ENCODE measurements around the gene OLFML2A. TPM values are rescaled to one million over a fixed set of nuclear protein-coding genes. Genes with fewer than 3 reads are reported as not detected.
"Not testable (repeated sequence)": the region's sequence is repeated elsewhere in the genome, so short reads cannot be mapped to it uniquely, and the experiment has no call there.

The OLFML2A gene
- 10 to 100 TPM; 22.1 to 30.9 (median 24.9) TPM for polyA plus RNA-seq (ENCODE audit: insufficient read length in 4 of 4)

GRCh38 chr9:124776954-124777648 lies at the start of gene OLFML2A:
TSS of gene OLFML2A (plus strand) at chr9:124777133. CDS start at chr9:124777271, 138 bp downstream.
- no peak for DNase-seq (ENCODE audit: low read depth in 4 of 4, low spot score in 3 of 4)

- DNase-seq (ENCODE audit: low read depth in 4 of 4, low spot score in 3 of 4) = no peak
Measured at GRCh38 chr9:124730772-124731171, 46.2 kb upstream of the OLFML2A start.

GRCh38 chr9:124733964-124734740 lies 42.8 kb upstream of the OLFML2A start:
- no peak for DNase-seq (ENCODE audit: low read depth in 4 of 4, low spot score in 3 of 4)

- not testable (repeated sequence) for DNase-seq (ENCODE audit: low read depth in 4 of 4, low spot score in 3 of 4)
Measured at GRCh38 chr9:124734741-124735083, 42.2 kb upstream of the OLFML2A start.

GRCh38 chr9:124735121-124735520 lies 41.8 kb upstream of the OLFML2A start:
- no peak for DNase-seq (ENCODE audit: low read depth in 4 of 4, low spot score in 3 of 4)

- DNase-seq (ENCODE audit: low read depth in 4 of 4, low spot score in 3 of 4) = not testable (repeated sequence)
Measured at GRCh38 chr9:124738075-124738474, 38.9 kb upstream of the OLFML2A start.

- DNase-seq (ENCODE audit: low read depth in 4 of 4, low spot score in 3 of 4) = no peak
Measured at GRCh38 chr9:124739360-124739759, 37.6 kb upstream of the OLFML2A start.

- DNase-seq (ENCODE audit: low read depth in 4 of 4, low spot score in 3 of 4) = no peak
Measured at GRCh38 chr9:124741149-124741548, 35.8 kb upstream of the OLFML2A start.

- no peak for DNase-seq (ENCODE audit: low read depth in 4 of 4, low spot score in 3 of 4)
Measured at GRCh38 chr9:124741662-124742061, 35.3 kb upstream of the OLFML2A start.

GRCh38 chr9:124742940-124743339 lies 34.0 kb upstream of the OLFML2A start:
- no peak for DNase-seq (ENCODE audit: low read depth in 4 of 4, low spot score in 3 of 4)

- no peak for DNase-seq (ENCODE audit: low read depth in 4 of 4, low spot score in 3 of 4)
Measured at GRCh38 chr9:124743686-124744348, 33.1 kb upstream of the OLFML2A start.

- no peak for DNase-seq (ENCODE audit: low read depth in 4 of 4, low spot score in 3 of 4)
Measured at GRCh38 chr9:124747065-124747464, 29.9 kb upstream of the OLFML2A start.

- no peak for DNase-seq (ENCODE audit: low read depth in 4 of 4, low spot score in 3 of 4)
Measured at GRCh38 chr9:124749284-124749683, 27.6 kb upstream of the OLFML2A start.

- DNase-seq (ENCODE audit: low read depth in 4 of 4, low spot score in 3 of 4) = no peak
Measured at GRCh38 chr9:124749781-124750180, 27.2 kb upstream of the OLFML2A start.

- no peak for DNase-seq (ENCODE audit: low read depth in 4 of 4, low spot score in 3 of 4)
Measured at GRCh38 chr9:124752967-124753366, 24.0 kb upstream of the OLFML2A start.

- no peak for DNase-seq (ENCODE audit: low read depth in 4 of 4, low spot score in 3 of 4)
Measured at GRCh38 chr9:124754289-124754688, 22.6 kb upstream of the OLFML2A start.

- DNase-seq (ENCODE audit: low read depth in 4 of 4, low spot score in 3 of 4) = no peak
Measured at GRCh38 chr9:124755061-124755460, 21.9 kb upstream of the OLFML2A start.

GRCh38 chr9:124756011-124756410 lies 20.9 kb upstream of the OLFML2A start:
- no peak for DNase-seq (ENCODE audit: low read depth in 4 of 4, low spot score in 3 of 4)

GRCh38 chr9:124757616-124758015 lies 19.3 kb upstream of the OLFML2A start:
- DNase-seq (ENCODE audit: low read depth in 4 of 4, low spot score in 3 of 4) = no peak

- no peak for DNase-seq (ENCODE audit: low read depth in 4 of 4, low spot score in 3 of 4)
Measured at GRCh38 chr9:124758061-124758460, 18.9 kb upstream of the OLFML2A start.

- no peak for DNase-seq (ENCODE audit: low read depth in 4 of 4, low spot score in 3 of 4)
Measured at GRCh38 chr9:124758691-124759090, 18.2 kb upstream of the OLFML2A start.

- no peak for DNase-seq (ENCODE audit: low read depth in 4 of 4, low spot score in 3 of 4)
Measured at GRCh38 chr9:124759327-124759726, 17.6 kb upstream of the OLFML2A start.

Measured in left renal pelvis (tissue), 4 donors.